GM10847 (cell line): Measurements from ENCODE around the gene KATNB1.

Experiments used
- POLR2A ChIP-seq: IDR thresholded peaks from 2 replicates; pipeline ENCODE4 v1.6.1; 2011; ENCODE audit not compliant: insufficient read length; ENCODE audit errors: extremely low read depth

The KATNB1 gene

DNA sequence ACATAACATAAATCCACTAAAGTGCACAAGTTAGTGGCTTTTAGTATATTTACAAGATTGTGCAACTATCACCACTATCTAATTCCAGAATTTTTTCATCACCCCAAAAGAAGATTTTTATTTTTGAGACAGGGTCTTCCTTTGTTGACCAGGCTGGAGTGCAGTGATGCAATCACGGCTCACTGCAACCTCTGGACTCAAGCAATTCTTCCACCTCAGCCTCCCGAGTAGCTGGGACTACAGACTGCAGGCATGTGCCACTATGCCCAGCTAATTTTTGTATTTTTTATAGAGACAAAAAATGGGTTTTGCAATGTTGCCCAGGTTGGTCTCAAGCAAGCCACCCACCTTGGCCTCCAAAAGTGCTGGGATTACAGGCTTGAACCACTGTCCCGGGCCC is 25.9 kb upstream of the KATNB1 start:
- TF ChIP-seq POLR2A: no peak

DNA sequence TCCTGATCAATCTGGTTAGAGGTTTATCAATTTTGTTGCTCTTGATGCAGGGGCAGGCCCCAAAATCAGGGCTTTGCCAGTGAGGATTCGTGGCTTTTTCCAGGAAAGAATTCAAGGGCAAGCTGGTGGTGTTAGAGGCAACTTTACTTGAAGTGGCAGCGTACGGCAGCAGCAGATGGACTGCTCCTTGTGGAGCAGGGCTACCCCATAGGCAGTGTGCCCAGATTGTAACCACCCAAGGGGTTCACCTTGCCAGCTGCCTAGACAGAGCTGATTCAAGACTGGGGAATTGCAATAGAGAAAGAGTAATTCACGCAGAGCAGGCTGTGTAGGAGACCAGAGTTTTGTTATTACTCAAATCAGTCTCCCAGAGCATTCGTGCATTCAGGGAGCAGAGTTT is 24.2 kb upstream of the KATNB1 start:
- TF ChIP-seq POLR2A: no peak

DNA sequence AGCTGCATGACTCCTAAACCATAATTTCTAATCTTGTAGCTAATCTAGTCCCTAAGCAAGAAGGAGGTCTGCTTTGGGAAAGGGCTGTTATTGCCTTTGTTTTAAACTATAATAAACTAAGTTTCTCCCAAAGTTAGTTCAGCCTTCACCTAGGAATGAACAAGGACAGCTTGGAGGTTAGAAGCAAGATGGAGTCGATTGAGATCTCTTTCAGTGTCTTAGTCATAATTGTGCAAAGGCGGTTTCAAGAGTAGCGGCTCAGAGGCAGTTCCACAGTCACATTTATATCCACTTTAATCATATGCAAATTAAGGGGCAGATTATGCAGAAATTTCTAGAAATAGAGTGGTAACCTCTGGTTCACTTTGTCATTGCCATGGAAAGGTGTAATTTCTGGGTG is 23.6 kb upstream of the KATNB1 start:
- no peak for TF ChIP-seq POLR2A

DNA sequence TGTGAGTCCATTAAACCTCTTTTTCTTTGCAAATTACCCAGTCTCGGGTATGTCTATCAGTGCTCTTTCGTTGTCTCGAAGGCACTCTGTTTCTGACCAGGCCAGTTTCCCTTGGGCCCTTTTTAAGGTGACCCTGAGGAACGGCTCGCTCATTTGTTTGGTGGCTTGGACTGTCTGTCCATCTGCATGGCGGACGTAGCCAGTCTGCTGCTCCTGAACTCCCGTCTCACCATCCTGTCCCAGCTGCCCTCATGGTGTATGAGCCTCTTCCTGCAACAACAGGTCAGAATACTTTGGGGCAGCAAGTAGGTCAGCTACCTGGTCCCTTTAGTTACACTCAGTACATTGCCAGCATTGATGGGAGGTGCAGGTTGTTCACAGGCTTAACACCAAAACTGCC is 22.0 kb upstream of the KATNB1 start:
- no peak for TF ChIP-seq POLR2A

DNA sequence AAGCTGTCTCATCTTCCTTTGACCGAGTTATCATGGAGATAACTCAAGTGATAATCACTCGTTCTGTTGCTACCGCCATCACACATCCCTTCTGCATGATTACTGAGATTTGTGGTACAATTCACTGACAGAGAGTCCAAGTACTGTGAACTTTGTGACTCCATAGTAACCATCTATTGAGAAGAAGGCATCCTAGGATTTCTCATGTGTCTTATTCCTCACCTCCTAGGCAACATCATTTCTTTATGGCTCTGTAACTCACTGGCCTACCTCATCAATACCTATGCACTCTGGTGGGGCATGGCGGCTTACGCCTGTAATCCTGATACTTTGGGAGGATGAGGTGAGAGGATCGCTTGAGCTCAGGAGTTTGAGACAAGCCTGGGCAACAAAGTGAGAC is 21.5 kb upstream of the KATNB1 start:
- no peak for TF ChIP-seq POLR2A

DNA sequence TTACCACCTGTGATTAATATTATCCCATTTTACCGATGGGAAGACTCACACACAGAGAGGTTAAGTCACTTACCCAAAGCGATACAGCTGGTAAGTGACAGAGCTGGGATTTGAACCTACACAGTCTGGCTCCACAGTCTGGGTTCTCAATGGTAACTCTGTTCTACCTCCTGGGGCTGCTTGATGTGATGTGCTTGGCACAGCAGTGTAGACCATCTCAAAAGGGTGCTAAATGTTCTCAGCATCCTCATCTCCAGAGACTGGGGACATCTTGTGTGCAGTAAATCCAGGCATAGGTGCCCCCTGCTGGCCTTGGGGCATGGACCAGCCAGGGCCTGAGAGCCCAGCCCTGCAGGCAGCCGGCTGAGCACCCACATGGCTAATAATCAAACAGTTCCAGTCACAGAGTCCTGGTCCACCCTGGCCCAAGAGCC is 15.4 kb upstream of the KATNB1 start:
- no peak for TF ChIP-seq POLR2A

DNA sequence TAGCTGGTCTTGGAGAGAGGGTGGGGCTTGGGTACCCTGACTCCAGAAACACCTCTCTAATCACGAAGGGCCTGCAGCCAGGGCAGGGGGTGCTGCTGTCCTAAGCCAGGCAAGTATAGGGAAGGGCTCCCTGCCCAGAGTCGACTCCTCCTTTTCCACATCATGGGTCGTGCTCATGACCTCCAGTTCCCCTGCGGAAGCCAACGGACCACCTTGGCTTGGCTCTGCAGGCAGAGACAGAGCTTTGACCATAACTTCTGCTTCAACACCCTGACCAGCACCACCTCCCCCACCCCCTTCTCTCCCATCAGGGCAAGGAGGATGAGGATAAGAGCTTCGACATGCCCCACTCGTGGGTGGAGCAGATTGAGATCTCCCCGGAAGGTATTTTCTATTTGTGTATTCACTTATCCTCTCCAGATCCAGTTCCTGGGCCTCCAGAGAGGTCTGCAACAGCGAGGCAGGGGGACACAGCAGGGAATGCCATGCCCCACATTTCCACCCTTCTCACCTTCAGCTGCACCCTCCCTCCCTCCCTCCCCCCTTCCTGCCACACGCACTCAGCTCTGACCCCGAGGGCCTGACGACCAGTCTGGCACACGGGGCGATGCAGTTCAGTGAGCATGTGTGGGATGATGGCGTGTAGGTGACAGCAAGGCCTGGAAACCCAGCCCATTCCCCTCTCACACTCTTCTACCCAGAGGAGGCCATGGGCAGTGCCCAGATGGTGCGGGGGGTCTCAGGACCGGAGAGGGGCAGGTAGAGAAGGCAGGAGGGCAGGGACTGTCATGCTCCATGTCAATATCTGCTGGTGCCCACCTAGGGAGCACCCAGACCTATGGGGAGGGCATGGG is 14.0 kb upstream of the KATNB1 start:
- TF ChIP-seq POLR2A: no peak

DNA sequence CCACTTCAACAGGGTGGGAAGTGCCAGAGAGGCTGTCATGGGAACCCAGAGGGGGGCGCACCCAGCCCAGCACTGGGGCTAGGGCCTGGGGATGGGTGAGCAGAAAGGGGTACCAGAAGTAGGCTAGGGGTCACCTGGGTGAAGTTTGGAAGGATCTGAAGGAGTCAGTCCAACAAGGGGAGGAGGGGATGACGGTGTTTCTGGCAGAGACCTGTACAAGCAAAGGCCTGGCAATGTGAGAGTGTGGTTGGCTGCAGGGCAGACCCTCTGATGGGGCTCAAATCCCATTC is 13.4 kb upstream of the KATNB1 start:
- no peak for TF ChIP-seq POLR2A

DNA sequence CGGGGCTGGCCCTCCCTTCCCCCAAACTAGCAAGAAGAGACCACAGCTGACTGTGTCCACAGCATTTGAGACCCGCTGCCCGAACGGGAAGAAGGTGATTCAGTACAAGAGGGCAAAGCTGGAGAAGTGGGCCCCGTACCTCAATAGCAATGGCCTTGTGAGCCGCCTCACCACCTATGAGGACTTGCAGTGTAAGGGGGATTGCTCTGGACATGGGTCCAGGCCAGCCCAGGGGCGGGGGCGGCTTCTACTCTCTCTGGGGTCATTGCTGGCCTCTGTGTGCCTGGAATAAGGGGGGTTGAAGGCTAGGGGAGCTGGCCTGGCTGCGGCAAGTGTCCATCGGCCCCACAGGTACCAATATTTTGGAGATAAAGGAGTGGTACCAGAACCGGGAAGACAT is 12.9 kb upstream of the KATNB1 start:
- no peak for TF ChIP-seq POLR2A

DNA sequence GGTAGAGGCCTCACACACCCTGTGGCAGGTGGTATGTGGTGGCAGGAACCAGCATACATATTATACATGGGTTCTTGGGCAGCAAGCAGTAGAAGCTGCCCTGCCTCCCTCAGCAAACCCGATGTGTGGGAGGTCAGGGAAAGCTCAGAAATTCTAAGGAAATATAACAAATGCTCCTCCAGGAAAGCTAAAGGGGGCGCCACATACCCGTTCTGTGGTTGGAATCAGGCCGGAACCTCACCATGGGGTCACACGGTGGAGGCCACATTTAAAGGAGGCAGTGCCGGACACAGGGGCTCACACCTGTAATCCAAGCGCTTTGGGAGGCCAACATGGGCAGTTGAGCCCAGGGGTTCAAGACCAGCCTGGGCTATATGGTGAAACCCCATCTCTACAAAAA is 12.4 kb upstream of the KATNB1 start:
- no peak for TF ChIP-seq POLR2A

DNA sequence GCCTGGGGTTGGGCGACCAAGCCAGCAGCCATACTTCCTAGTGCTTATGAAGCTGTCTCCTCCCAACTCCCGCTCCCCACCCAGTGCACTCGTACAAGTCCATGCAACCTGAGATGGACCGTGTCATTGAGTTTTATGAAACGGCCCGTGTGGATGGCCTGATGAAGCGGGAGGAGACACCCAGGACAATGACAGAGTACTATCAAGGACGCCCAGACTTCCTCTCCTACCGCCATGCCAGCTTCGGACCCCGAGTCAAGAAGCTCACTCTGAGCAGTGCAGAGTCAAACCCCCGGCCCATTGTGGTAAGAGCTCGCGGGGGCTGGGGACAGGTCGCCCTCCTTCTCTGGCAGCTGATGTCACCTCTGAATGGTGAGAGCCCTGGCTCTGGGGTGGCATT is 11.0 kb upstream of the KATNB1 start:
- no peak for TF ChIP-seq POLR2A

DNA sequence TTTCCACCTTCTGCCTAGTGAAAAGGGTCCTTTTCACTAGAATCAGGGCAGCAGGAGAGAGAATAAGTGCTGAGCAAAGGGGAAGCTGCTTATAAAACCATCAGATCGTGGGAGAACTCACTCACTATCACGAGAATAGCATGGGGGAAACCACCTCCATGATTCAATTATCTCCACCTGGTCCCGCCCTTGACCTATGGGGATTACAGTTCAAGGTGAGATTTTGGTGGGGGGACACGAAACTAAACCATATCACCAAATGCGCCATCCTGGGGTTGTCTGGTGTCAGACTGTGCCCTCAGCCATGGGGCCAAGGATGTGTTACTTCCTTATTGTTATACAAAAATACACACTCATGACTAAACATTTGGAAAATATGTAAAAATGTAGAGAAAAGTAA is 10.4 kb upstream of the KATNB1 start:
- no peak for TF ChIP-seq POLR2A

DNA sequence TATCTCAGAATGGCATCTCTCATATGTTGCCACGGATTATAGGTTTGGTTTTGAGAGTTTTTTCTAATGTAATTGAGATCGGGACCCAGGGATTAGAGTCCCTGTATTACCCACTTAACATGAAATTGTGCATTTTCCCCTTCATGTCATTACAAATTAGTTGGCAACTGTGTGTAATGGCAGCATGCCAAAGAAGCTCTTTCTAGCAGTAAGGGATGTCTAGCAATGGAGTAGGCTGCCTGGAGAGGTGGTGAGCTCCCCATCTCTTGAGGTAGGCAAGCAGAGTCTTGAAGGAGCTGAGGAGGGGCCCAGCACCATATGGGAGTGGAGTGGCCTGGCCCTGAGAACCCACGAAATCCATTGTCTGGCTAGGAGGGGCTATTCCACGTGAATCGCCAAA is 10.0 kb upstream of the KATNB1 start:
- TF ChIP-seq POLR2A: no peak

DNA sequence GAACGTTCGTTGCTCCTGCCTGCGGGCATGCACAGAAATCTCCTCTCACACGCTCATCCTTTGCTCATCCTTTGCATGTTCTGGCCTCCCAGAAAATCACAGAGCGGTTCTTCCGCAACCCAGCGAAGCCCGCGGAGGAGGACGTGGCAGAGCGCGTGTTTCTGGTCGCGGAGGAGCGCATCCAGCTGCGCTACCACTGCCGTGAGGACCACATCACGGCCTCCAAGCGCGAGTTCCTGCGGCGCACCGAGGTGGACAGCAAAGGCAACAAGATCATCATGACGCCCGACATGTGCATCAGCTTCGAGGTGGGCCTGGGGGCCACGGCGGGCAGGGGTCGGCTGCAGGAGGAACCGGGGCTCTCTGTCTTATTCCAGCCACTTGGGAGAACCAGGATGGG is 9.6 kb upstream of the KATNB1 start:
- TF ChIP-seq POLR2A: no peak

DNA sequence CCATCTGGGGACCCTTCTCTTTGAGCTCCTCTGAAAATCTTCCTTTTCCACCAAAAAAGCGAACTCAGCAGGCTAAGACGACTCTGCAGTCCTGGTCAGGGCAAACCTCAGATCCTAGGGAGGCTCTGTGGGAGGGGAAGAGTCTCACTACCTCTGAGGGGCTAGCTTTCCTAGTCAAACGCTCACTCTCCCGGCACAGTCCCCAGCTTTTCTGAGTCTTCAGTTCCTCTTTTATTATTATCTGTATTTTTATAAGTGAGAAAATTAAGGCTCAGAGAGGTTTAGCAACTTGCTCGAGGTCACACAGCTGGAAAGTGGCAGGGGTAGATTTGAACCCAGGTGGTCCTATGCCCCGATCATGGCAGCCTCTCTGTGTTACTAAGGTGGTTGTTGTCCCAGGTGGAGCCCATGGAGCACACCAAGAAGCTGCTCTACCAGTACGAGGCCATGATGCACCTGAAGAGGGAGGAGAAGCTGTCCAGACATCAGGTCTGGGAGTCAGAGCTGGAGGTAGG is 9.1 kb upstream of the KATNB1 start:
- no peak for TF ChIP-seq POLR2A

DNA sequence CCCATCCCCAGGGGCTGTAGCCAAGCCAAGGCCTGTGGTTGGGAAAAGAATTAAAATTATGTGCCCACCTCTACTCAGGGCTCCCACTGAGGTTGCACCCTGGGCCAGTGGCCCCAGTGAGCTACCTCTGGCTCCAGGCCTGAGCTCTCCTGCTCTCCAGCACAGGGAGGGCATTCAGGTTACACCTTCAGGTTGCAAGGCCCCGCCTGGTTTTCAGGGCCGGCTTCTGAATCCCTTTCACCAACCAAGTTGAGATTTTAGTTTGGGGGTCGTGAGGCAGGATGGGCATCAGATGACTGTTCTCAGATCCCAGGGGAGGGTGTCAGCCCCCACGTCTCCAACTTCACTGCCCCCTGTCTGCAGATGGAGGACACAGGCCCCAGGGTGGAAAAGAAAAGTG is 8.0 kb upstream of the KATNB1 start:
- TF ChIP-seq POLR2A: no peak
